Mesenchymal stem cell (in vitro differentiated cells and primary cell): ENCODE measurements around the gene NAALADL2.

Experiments used
- DNase-seq: peaks from one replicate; pipeline ENCODE4 v3.0.0-alpha.2; 2013
- H2AFZ ChIP-seq: one replicate; pipeline ENCODE4 v1.6.1; 2013; ENCODE audit warnings: low read depth, mild to moderate bottlenecking, control low read depth, inconsistent platforms, low read length, moderate library complexity
- H2AK5ac ChIP-seq: 2 replicates; pipeline ENCODE4 v1.6.1; 2013; ENCODE audit warnings: low read length, moderate library complexity, mild to moderate bottlenecking, inconsistent platforms; ENCODE audit not compliant: severe bottlenecking
- H2BK120ac ChIP-seq: one replicate; pipeline ENCODE4 v1.6.1; 2013; ENCODE audit warnings: low read depth, mild to moderate bottlenecking, inconsistent platforms, low read length, moderate library complexity
- H2BK12ac ChIP-seq, 2 experiments: one replicate each; pipeline ENCODE4 v1.6.1; 2013; ENCODE audit warnings: inconsistent platforms in 2 of 2, low read length in 2 of 2, mild to moderate bottlenecking in 2 of 2, moderate library complexity in 2 of 2, control low read depth in 1 of 2
- H2BK15ac ChIP-seq: one replicate; pipeline ENCODE4 v1.6.1; 2013; ENCODE audit warnings: mild to moderate bottlenecking, low read depth, inconsistent platforms; ENCODE audit not compliant: poor library complexity, severe bottlenecking
- H2BK5ac ChIP-seq: 2 replicates; pipeline ENCODE4 v1.6.1; 2013; ENCODE audit warnings: low read depth, mild to moderate bottlenecking, low read length, control low read depth, inconsistent platforms; ENCODE audit not compliant: poor library complexity, severe bottlenecking
- H3K14ac ChIP-seq, 2 experiments: one replicate each; pipeline ENCODE4 v1.6.1; 2013; ENCODE audit warnings: inconsistent platforms in 2 of 2, low read length in 2 of 2, control low read depth in 1 of 2, mild to moderate bottlenecking in 1 of 2, moderate library complexity in 1 of 2
- H3K18ac ChIP-seq, 2 experiments: one replicate each; pipeline ENCODE4 v1.6.1; 2013; ENCODE audit warnings: inconsistent platforms in 2 of 2, low read length in 2 of 2, control low read depth in 1 of 2, low read depth in 1 of 2, mild to moderate bottlenecking in 1 of 2
- H3K23ac ChIP-seq, 2 experiments: one replicate each; pipeline ENCODE4 v1.6.1; 2013; ENCODE audit warnings: inconsistent platforms in 2 of 2, low read length in 2 of 2, mild to moderate bottlenecking in 2 of 2, moderate library complexity in 2 of 2, control low read depth in 1 of 2
- H3K27ac ChIP-seq: 2 replicates; pipeline ENCODE4 v1.5.1; 2013; ENCODE audit warnings: mild to moderate bottlenecking, moderate library complexity, low read length, control low read depth, inconsistent platforms; ENCODE audit not compliant: poor library complexity, severe bottlenecking
- H3K27me3 ChIP-seq, 2 experiments: 2 replicates each; pipeline versions ENCODE4 v1.6.1 to v1.7.0; 2013; ENCODE audit warnings: low read length in 2 of 2, mild to moderate bottlenecking in 2 of 2, moderate library complexity in 2 of 2, control low read depth in 1 of 2, inconsistent platforms in 1 of 2; ENCODE audit not compliant: control insufficient read depth in 1 of 2, insufficient read depth in 1 of 2
- H3K36me3 ChIP-seq, 2 experiments: 2 replicates each; pipeline versions ENCODE4 v1.6.1 to v1.7.0; 2013; ENCODE audit warnings: low read length in 2 of 2, control low read depth in 1 of 2, inconsistent platforms in 1 of 2, low read depth in 1 of 2, mild to moderate bottlenecking in 1 of 2; ENCODE audit not compliant: insufficient read depth in 2 of 2, control insufficient read depth in 1 of 2
- H3K4ac ChIP-seq, 2 experiments: one replicate each; pipeline ENCODE4 v1.6.1; 2013; ENCODE audit warnings: inconsistent platforms in 2 of 2, low read length in 2 of 2, mild to moderate bottlenecking in 2 of 2, moderate library complexity in 2 of 2, control low read depth in 1 of 2, low read depth in 1 of 2
- H3K4me1 ChIP-seq: 2 replicates; pipeline ENCODE4 v1.6.1; 2013; ENCODE audit warnings: low read depth, low read length, control low read depth; ENCODE audit not compliant: control insufficient read depth, insufficient read depth
- H3K4me2 ChIP-seq: 2 replicates; pipeline ENCODE4 v1.6.1; 2013; ENCODE audit warnings: low read length, mild to moderate bottlenecking, inconsistent platforms; ENCODE audit not compliant: poor library complexity, severe bottlenecking
- H3K4me3 ChIP-seq, 2 experiments: 2 replicates each; pipeline versions ENCODE4 v1.5.1 to v1.7.0; 2013; ENCODE audit warnings: low read length in 2 of 2, mild to moderate bottlenecking in 2 of 2, control low read depth in 1 of 2, low read depth in 1 of 2; ENCODE audit not compliant: insufficient read depth in 1 of 2
- H3K79me1 ChIP-seq: replicated peaks from 2 replicates; pipeline ENCODE4 v1.6.1; 2013; ENCODE audit warnings: mild to moderate bottlenecking, control low read depth, low read length, inconsistent platforms; ENCODE audit not compliant: poor library complexity, severe bottlenecking
- H3K9ac ChIP-seq: 2 replicates; pipeline ENCODE4 v1.7.0; 2013; ENCODE audit warnings: mild to moderate bottlenecking, low read length, moderate library complexity
- H3K9me3 ChIP-seq: 2 replicates; pipeline ENCODE4 v1.7.0; 2013; ENCODE audit warnings: mild to moderate bottlenecking, low read length; ENCODE audit not compliant: control insufficient read depth
- H4K8ac ChIP-seq: one replicate; pipeline ENCODE4 v1.6.1; 2013; ENCODE audit warnings: inconsistent platforms, mild to moderate bottlenecking, low read length, moderate library complexity
- H4K91ac ChIP-seq: one replicate; pipeline ENCODE4 v1.6.1; 2013; ENCODE audit warnings: mild to moderate bottlenecking, low read length, inconsistent platforms
- WGBS: methylation state at CpG from one replicate; pipeline ENCODE4 v1.1.7; 2013; ENCODE audit warnings: mixed read lengths; 5-methylcytosine and 5-hydroxymethylcytosine counted together

The NAALADL2 gene

DNA sequence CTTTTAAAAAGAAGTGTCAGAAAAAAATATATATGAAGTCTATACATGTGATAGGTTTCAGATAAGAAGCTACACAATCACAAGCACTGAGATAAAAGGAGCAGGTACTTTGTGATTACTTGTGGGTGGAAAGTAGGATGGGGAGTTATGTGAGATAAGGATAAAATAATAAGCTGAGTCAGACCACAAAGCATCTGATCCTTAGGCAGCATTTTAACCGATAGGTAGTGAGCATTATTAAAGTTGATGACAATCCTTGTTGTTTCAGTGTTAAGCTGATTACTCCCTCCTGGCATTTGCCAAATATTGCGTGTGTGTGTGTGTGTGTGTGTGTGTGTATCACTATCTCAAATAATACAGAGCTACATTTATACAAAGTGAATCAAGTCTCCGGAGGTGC is 483.1 kb downstream of the NAALADL2 start:
- WGBS: 100% methylated on average over 1 of the region's 3 CpGs
- Histone ChIP-seq H3K4me1 (peaks cover 3% of the 10 kb centered on the region), H3K4me3 (no peak overlapping the region), H2AFZ (no peak overlapping the region), H3K23ac (no peak overlapping the region), H3K18ac (no peak overlapping the region), H3K27ac (no peak overlapping the region), H2AK5ac (no peak overlapping the region), H2BK120ac (no peak overlapping the region), H2BK15ac (no peak overlapping the region), H4K91ac (no peak overlapping the region), H3K4me2 (no peak overlapping the region), H4K8ac (no peak overlapping the region), H3K9ac (no peak overlapping the region), H3K14ac (no peak overlapping the region), H2BK12ac (no peak overlapping the region), H3K27me3 (no peaks in the 10 kb centered on the region), H3K79me1 (no peaks in the 10 kb centered on the region), H3K9me3 (no peaks in the 10 kb centered on the region), H2BK5ac (no peak overlapping the region), H3K36me3 (no peaks in the 10 kb centered on the region), H3K4ac (no peak overlapping the region)
- DNase-seq: no peak

DNA sequence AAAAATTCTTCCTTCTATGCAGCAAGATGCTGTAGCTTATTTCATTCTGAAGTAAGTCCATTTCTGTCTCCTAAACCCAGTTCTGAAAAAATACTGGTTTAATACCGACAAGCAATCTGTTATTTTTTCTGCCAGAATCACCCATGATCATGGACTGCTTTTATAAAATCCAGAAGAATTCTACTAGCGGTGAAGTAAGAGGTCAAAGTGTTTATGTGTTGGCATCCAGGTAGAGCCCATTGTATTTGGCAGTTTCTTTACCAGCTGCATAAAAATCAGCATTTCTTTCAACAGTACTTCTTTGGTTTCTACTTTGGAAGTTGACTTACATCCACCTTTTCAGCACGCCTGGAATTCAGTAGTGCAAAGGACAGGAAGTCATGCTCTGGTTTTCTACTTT is 484.8 kb downstream of the NAALADL2 start:
- no peaks in the 10 kb centered on the region for H3K9me3 ChIP-seq
- no peaks in the 10 kb centered on the region for H3K79me1 ChIP-seq
- H3K4ac ChIP-seq: no peak overlapping the region
- H2AK5ac ChIP-seq: no peak overlapping the region
- H2BK5ac ChIP-seq: no peak overlapping the region
- DNase-seq: no peak
- H3K9ac ChIP-seq: no peak overlapping the region
- no peak overlapping the region for H4K8ac ChIP-seq
- H2BK12ac ChIP-seq: no peak overlapping the region
- 93% methylated on average over 3 of the region's 3 CpGs for WGBS
- H3K4me1 ChIP-seq: no peaks in the 10 kb centered on the region
- no peak overlapping the region for H4K91ac ChIP-seq
- no peaks in the 10 kb centered on the region for H3K36me3 ChIP-seq
- no peak overlapping the region for H2BK15ac ChIP-seq
- H3K18ac ChIP-seq: no peak overlapping the region
- H3K4me2 ChIP-seq: no peak overlapping the region
- no peaks in the 10 kb centered on the region for H3K27me3 ChIP-seq
- no peak overlapping the region for H2AFZ ChIP-seq
- no peak overlapping the region for H2BK120ac ChIP-seq
- no peak overlapping the region for H3K4me3 ChIP-seq
- no peak overlapping the region for H3K14ac ChIP-seq
- no peak overlapping the region for H3K23ac ChIP-seq
- no peak overlapping the region for H3K27ac ChIP-seq

DNA sequence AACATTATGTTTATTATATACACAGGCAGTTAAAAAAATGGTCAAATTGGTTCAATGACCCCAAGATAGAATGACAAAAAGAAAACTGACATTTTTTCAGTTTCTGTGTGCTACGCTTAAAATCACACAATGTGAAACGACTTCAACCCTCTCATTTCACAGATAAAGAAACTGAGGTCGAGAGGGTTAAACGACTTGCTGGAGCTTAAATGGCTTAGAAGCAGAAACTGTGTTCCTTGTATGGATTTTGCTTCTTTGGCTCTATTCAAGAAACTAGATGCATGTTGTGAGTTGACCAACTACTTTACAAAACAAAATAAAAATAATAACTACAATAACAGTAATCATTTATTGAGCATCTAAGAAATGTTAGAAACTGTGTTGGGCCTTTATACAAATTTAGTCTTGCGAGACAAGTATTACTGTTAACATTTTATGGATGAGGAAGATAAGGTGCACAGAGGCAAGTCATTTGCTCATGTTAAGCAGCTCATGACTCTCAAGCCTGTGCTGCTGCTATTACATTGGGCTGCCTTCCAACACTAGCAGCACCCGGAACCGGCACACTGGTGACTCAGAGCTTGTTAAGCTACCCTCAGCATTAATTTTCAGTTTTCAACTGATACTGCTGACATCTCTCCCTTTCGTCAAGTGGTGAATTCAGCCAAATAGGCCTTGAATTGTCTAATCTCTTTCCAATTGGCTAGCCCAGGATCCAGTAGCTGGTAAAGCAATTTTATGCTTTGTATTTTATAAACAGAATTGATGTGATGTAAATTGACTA is 487.6 kb downstream of the NAALADL2 start:
- no peak overlapping the region for H3K9ac ChIP-seq
- no peak overlapping the region for H3K23ac ChIP-seq
- no peaks in the 10 kb centered on the region for H3K79me1 ChIP-seq
- no peak overlapping the region for H3K4ac ChIP-seq
- peak; percentile 82 for DNase-seq
- H3K4me2 ChIP-seq: no peak overlapping the region
- H3K36me3 ChIP-seq: no peaks in the 10 kb centered on the region
- H4K8ac ChIP-seq: no peak overlapping the region
- H3K4me3 ChIP-seq: no peak overlapping the region
- H3K18ac ChIP-seq: no peak overlapping the region
- H2BK120ac ChIP-seq: no peak overlapping the region
- H4K91ac ChIP-seq: no peak overlapping the region
- H3K14ac ChIP-seq: no peak overlapping the region
- H3K27ac ChIP-seq: no peak overlapping the region
- H3K9me3 ChIP-seq: no peaks in the 10 kb centered on the region
- no peak overlapping the region for H2AFZ ChIP-seq
- 58% methylated on average over 4 of the region's 8 CpGs for WGBS
- H2BK12ac ChIP-seq: no peak overlapping the region
- H2AK5ac ChIP-seq: no peak overlapping the region
- H3K27me3 ChIP-seq: no peaks in the 10 kb centered on the region
- no peaks in the 10 kb centered on the region for H3K4me1 ChIP-seq
- no peak overlapping the region for H2BK15ac ChIP-seq
- no peak overlapping the region for H2BK5ac ChIP-seq

DNA sequence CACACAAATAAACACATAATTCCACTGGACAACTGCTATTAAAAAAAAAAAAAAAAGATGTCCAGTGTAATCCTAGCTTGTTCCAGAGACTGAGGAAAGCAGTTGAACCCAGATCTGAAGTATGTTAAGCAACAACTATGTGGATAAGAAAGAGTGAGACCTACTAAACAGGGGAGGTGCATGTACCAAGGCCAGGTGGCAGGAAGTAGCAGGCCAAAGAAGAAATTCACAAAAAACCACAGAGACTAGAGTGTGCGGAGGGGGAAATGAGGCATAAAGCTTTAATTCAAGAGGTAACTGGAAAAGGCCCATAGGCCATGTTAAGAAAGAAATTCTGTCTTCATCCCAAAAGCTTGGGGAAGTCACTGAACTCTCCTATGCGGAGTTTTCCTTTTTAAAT is 490.0 kb downstream of the NAALADL2 start:
- Histone ChIP-seq H3K4me2 (no peak overlapping the region), H3K14ac (no peak overlapping the region), H2AFZ (no peak overlapping the region), H3K4ac (no peak overlapping the region), H2BK12ac (no peak overlapping the region), H2AK5ac (no peak overlapping the region), H3K27ac (no peak overlapping the region), H3K9ac (no peak overlapping the region), H3K4me3 (no peak overlapping the region), H3K9me3 (no peaks in the 10 kb centered on the region), H3K79me1 (no peaks in the 10 kb centered on the region), H2BK5ac (no peak overlapping the region), H3K36me3 (no peaks in the 10 kb centered on the region), H3K27me3 (no peaks in the 10 kb centered on the region), H3K23ac (no peak overlapping the region), H3K18ac (peak overlapping the region in 1 of 2 experiments; percentile 44), H2BK15ac (no peak overlapping the region), H3K4me1 (no peaks in the 10 kb centered on the region), H4K91ac (no peak overlapping the region), H2BK120ac (no peak overlapping the region), H4K8ac (no peak overlapping the region)
- no peak for DNase-seq
- 95% methylated on average over 1 of the region's 2 CpGs for WGBS
